Mesothelial cell of epicardium (in vitro differentiated cells): ENCODE results near the gene POLD2. TPM values are rescaled to one million over a fixed set of nuclear protein-coding genes. Genes with fewer than 3 reads are reported as not detected.

Experiments
- DNase-seq, 2 experiments: peaks; one replicate each; pipeline ENCODE4 v3.0.0; 2021; ENCODE audit warnings: low spot score in 2 of 2; ENCODE audit not compliant: unreplicated experiment in 2 of 2
- H3K27ac Mint-ChIP-seq: 2 replicates; pipeline ENCODE4 v1.8.0; 2021; ENCODE audit warnings: mixed read lengths
- H3K27me3 Mint-ChIP-seq: 2 replicates; pipeline ENCODE4 v1.8.0; 2021; ENCODE audit warnings: low read depth, mixed read lengths
- H3K36me3 Mint-ChIP-seq: 2 replicates; pipeline ENCODE4 v1.8.0; 2021; ENCODE audit warnings: mixed read lengths
- H3K4me1 Mint-ChIP-seq: 2 replicates; pipeline ENCODE4 v1.8.0; 2021; ENCODE audit warnings: mixed read lengths
- H3K4me3 Mint-ChIP-seq: 2 replicates; pipeline ENCODE4 v1.8.0; 2021; ENCODE audit warnings: mild to moderate bottlenecking, moderate library complexity, mixed read lengths
- H3K9me3 Mint-ChIP-seq: 2 replicates; pipeline ENCODE4 v1.8.0; 2021; ENCODE audit warnings: mixed read lengths
- CTCF ChIP-seq: fragments of 200-600 bp; sonication (generic); IDR thresholded peaks from one replicate; pipeline ENCODE4 v1.5.0; 2021; ENCODE audit warnings: antibody characterized with exemption; ENCODE audit not compliant: unreplicated experiment
- total RNA-seq: library from RNA; stranded (reverse); gene quantifications from 3 replicates; pipeline ENCODE4 v1.2.1, GENCODE V29; 2021

The POLD2 gene
- total RNA-seq, 1 donor from 2014 or later, result 117 TPM

DNA sequence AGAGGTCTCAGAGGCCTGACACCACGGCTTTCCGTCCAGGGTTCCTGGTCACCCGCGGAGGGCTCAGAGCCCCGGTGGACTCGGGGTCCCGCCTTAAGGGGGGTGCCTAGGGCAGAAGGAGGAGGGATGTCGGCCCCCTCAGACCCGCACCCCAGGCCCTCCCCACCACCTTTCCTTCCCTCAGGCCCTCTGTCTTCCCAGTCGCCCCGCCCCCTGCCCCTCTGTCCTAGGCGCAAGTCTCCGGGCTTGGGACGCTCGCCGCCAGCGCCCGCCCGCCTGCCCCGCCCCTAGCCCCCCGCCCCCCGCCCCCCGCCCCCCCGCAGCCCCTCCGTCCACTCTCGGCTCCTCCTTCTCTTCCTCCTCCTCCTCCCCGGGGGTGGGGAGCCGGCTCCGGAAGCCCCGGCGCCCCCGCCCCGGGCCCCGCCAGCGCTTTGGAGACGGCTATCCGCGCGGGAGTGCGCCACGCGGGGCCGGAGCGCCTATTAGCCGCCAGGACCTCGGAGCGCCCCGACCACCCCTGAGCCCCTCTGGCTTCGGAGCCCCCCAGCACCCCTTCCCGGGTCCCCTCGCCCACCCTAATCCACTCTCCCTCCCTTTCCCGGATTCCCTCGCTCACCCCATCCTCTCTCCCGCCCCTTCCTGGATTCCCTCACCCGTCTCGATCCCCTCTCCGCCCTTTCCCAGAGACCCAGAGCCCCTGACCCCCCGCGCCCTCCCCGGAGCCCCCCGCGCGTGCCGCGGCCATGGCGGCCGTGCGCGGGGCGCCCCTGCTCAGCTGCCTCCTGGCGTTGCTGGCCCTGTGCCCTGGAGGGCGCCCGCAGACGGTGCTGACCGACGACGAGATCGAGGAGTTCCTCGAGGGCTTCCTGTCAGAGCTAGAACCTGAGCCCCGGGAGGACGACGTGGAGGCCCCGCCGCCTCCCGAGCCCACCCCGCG, 19.2 kb downstream of the POLD2 start, which contains the start of gene AEBP1:
AEBP1 (plus strand) TSS at position 423 of the 937 bp plus-strand sequence; CDS start at position 744, 321 bp downstream.
- H3K4me1 Mint-ChIP-seq, result peaks cover 15% of the 10 kb centered on the region
- peaks cover 13% of the 10 kb centered on the region for H3K27me3 Mint-ChIP-seq
- H3K9me3 Mint-ChIP-seq, result no peaks in the 10 kb centered on the region
- H3K36me3 Mint-ChIP-seq, result peaks cover 2% of the 10 kb centered on the region
- peak within 1 kb of the TSS; percentile 70 for H3K4me3 Mint-ChIP-seq
- peak within 1 kb of the TSS; percentile 71 for H3K27ac Mint-ChIP-seq
- TF ChIP-seq CTCF, result no peak
- no peak for DNase-seq

DNA sequence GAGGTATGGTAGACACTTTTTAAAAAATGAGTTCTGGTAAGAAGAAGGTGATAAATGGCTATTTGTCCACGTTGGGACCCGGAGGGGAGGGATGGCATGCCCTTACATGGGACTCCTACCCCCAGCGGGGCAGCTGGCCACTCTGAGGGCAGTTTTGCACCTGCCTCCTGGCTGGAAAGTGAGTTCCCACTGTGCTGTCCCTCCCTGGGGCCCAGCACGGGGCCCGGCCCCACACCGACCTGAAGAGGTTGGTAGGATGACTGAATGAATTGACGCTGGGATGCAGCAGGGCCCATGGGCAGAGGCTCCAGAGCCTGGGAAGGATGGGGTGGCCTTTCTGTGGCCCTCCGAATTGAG, 19.8 kb downstream of the POLD2 start:
- Mint-ChIP-seq H3K36me3 (peaks cover 2% of the 10 kb centered on the region), H3K4me3 (peak overlapping the region; percentile 69), H3K27me3 (peaks cover 13% of the 10 kb centered on the region), H3K9me3 (no peaks in the 10 kb centered on the region), H3K4me1 (peaks cover 15% of the 10 kb centered on the region), H3K27ac (peak overlapping the region; percentile 43)
- DNase-seq, result no peak
- TF ChIP-seq CTCF, result no peak

- H3K27ac Mint-ChIP-seq, result peak overlapping the region; percentile 43
- H3K36me3 Mint-ChIP-seq, result peaks cover 2% of the 10 kb centered on the region
- no peak for DNase-seq
- no peak for TF ChIP-seq CTCF
- peaks cover 15% of the 10 kb centered on the region for H3K4me1 Mint-ChIP-seq
- peak overlapping the region; percentile 69 for H3K4me3 Mint-ChIP-seq
- H3K9me3 Mint-ChIP-seq, result no peaks in the 10 kb centered on the region
- peaks cover 13% of the 10 kb centered on the region for H3K27me3 Mint-ChIP-seq
Measured at GRCh38 chr7:44102846-44103565, 20.3 kb downstream of the POLD2 start.

DNA sequence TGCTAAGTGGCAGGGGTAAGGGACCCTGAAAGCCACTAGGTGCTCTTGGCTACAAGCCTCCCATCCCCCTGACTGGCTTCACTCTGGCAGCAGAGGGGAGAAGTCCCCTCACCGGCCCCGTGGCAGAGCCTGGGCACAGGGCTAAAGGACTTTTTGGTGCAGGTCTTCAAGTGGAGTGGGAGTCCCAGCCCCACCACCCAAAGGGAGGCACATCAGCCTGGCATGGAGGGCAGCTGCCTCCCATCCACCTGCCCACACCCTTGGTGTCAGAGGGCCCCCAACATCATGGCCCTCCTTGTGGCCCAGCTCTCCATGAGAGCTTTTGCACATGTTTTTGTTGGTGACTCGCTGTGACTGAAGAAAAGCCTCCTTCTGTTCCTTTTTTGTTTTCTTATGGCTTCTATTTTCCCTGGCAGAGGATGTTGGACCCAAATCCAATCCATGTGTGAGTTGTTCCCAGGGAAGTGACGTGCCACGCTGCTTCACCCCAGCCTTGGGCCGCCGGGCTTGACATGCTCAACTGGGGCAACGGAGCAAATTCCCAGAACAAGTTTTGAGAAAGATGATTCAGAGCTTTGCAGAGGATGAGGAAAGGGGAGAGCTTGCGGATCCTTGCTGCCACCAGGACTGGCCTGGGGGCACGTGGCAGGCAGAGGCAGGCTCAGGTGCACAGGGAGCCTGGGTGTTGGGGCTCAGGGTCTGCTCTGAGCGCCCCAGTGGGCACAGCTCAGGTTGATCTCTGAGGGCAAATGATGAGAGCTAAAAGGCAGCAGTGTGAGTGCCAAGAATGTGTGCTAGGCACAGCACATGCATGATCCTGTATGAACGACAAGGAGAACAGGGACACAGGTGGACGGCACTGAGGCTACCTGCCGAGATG, 21.1 kb downstream of the POLD2 start:
- Mint-ChIP-seq H3K27me3 (peaks cover 13% of the 10 kb centered on the region), H3K4me3 (peak overlapping the region; percentile 10), H3K36me3 (peaks cover 2% of the 10 kb centered on the region), H3K9me3 (no peaks in the 10 kb centered on the region), H3K4me1 (peaks cover 15% of the 10 kb centered on the region), H3K27ac (no peak overlapping the region)
- DNase-seq, result no peak
- TF ChIP-seq CTCF, result no peak

GRCh38 chr7:44101303-44101965, 21.9 kb downstream of the POLD2 start:
- H3K36me3 Mint-ChIP-seq, result peaks cover 2% of the 10 kb centered on the region
- peaks cover 13% of the 10 kb centered on the region for H3K27me3 Mint-ChIP-seq
- no peak overlapping the region for H3K4me3 Mint-ChIP-seq
- TF ChIP-seq CTCF, result no peak
- H3K27ac Mint-ChIP-seq, result no peak overlapping the region
- H3K9me3 Mint-ChIP-seq, result no peaks in the 10 kb centered on the region
- H3K4me1 Mint-ChIP-seq, result peaks cover 15% of the 10 kb centered on the region
- DNase-seq, result no peak
